Measurements from ENCODE around the gene RNF41.
"Not testable (repeated sequence)": the region's sequence is repeated elsewhere in the genome, so short reads cannot be mapped to it uniquely, and the experiment has no call there.

RNF41 gene

DNA sequence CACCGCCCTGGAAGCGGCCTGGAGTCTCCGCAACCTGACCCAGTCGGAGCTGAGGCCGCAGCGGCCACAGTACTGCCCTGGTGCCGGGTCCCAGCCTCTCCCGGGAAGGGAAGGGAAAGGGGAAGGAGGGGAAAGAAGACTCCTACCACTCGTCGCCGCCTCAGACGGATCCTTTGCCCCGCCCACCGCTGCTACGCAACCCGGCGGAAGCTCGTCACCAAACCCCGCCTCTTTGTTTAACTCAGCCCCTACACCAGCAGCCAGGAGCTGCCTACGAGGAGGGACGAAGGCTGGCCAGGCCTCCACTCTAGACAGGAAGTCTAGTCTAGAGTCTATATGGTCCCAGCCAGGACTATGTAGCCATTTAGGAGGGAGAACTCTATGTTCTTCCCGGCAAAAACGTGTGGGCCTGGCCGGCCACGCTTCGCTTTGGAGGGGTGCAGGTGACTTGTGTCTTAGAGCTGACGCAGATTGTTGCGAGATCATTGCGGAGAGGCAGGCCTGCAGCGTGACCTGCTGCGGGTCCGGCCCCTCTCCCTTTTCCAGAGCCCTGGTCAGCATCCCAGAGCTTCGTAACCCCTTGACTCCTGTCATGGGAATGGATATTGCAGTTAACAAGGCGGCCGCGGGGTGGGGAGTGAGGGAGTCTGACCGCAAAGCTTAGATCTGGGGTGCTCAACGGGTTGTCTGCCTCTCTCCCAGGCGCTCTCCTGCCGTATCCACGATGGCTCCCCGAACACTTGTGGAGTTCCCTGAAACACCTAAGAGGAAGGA lies at the start of gene RNF41:
Gene RNF41, minus strand, starts transcription at position 166 of the 774 bp plus-strand sequence. CDS start 7,875 bp downstream, outside the sequence.
- DNase-seq (ENCODE audit: low read depth in 2 of 2): peak; percentile 78 to 88

DNA sequence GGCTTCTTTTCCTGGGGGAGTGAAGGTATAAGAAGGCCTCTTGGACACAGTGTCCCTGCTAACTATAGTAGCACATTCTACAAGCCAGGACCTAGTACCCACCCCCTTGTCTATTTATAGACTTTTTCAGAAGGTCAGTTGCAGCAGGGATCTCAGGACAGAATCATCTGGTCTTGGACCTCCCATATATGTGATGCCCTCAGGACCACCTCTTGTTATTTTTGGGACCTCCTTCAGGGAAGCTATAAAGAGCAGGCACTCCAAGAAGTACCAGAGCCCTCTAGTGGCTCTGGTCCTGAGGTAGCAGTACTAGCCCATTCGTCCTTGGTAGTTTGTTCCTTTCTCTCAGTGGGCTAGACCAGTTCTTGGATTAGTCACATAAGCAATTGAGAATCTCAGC lies 49.3 kb upstream of the RNF41 start:
- DNase-seq (ENCODE audit: low read depth in 2 of 2): no peak

DNA sequence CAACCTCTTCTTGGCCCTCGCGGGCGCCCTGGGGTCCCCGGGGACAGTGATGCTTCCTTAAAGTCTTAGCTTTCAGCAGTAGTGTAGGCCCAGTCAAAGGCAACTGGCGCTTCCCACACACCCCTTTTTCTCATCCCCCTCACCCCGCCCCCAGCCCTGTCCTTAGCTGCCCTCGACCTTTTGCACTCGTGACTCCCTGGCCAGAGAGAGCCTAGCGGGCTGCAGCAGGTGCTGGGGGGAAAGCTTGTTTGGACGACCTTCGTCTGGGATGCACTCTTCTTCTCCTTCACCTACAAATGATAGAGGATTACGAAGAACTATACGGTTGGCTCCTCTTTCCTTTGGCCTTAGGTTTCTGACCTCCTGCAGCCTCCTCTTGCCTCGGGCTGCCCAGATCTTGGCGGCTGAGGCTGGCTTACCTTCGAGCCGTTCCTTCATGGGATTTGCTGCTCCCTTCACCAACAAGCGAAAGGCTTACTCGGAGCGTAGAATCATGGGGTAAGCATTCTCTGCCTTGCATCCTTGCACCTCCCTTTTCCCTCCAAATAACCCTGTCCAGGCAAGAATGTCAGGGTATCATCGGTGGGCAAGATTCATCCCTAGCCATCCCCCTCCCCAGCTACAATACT lies 45.8 kb upstream of the RNF41 start:
- no peak for DNase-seq (ENCODE audit: low read depth in 2 of 2)

DNA sequence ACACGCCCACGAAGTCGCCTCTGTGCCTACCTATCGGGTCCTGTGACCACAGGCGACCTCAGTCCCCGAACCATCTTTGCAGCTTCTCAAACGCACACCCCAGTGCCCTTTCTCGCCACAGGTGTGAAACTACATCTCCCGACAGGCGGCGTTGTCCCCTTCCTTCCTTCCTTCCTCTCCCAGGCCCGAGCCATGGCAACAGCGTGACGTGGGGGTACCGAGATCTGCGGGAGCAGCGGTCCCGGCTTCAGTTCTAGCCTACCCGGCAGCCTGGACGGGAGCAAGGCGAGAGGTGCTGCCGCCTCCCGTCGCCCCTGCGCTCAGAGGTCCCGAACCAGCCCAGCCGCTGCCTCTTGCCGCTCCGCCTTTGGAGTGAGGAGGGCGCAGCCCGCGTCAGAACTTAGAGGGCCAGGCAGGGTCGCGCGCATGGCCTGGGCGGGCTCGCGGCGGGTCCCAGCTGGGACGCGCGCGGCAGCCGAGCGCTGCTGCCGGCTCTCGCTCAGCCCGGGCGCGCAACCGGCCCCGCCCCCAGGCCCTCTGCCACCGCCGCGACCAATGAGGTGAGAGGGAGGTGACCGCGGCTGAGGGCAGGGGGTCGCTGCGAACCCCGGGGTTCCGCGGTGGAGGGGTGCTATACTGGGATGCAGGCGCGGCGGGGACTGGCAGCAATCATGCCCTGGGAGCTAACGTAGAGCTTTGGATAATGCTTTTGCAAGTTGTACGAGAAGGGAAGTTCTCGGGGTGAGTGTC lies 45.1 kb upstream of the RNF41 start, which contains the start of gene COQ10A:
Gene COQ10A, plus strand, starts transcription at position 250 of the 750 bp plus-strand sequence. Its CDS starts 177 bp downstream, at position 427.
- DNase-seq (ENCODE audit: low read depth in 2 of 2): peak; percentile 72 to 80

DNA sequence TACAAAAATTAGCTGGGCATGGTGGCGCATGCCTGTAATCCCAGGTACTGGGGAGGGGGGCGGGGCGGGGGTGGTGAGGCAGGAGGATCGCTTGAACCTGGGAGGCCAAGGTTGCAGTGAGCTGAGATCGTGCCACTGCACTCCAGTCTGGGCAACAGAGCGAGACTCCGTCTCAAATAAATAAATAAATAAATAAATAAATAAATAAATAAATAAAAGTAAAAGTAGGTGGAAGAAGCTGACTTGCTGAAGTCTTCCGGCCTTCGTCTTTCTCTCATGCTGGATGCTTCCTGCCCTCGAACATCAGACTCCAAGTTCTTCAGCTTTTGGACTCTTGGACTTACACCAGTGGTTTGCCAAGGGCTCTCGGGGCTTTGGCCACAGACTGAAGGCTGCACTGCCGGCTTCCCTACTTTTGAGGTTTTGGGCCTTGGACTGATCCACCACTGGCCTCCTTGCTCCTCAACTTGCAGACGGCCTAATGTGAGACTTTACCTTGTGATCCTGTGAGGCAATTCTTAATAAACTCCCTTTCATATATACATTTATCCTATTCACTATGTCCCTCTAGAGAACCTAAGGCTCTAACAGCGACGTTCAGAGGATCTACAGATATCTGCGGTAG lies 44.5 kb upstream of the RNF41 start:
- not testable (repeated sequence) for DNase-seq (ENCODE audit: low read depth in 2 of 2)

DNA sequence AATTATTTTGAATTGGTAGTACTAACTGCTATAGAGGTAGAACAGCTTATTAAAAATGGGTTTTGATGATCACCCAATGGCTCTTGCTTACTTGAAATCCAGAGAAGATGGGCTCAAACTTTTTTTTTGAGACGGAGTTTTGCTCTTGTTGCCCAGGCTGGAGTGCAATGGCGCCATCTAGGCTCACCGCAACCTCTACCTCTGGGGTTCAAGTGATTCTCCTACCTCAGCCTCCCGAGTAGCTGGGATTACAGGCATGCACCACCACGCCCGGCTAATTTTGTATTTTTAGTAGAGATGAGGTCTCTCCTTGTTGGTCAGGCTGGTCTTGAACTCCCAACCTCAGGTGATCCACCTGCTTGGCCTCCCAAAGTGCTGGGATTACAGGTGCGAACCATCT lies 41.2 kb upstream of the RNF41 start:
- not testable (repeated sequence) for DNase-seq (ENCODE audit: low read depth in 2 of 2)

DNA sequence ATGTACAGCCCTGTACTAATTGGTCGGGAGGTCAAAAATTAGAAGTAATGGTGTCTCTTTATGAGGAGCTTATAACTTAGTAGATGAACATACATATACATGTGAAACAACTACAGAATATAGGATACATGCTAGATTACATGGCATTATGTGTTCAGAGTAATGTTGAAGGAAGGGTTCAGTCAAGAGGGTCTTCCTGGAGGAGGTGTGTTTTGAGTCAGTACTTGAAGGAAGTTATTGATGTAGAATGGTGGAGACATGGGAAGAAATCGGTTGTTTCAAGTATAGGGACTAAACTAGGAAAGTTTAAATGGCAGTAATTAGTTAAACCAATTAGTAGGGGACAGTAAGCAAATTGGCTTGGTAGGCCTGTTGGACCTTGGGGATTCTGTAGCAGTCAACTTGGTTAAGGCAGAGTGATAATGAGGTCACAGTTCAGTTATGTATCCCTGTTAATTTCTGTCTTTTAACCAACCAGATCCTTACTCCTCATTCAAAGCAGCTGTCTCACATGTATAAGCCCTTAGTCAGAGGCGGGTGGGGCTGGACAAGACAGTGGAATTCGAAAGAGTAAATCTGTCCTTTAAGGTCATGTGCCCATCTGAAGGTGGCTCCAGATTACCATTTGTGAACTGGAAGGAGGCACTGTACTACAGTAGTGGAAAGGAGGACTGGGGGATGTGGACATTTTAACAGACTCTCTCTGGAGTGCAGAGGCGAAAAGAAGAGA lies 39.9 kb upstream of the RNF41 start:
- DNase-seq (ENCODE audit: low read depth in 2 of 2): no peak

DNA sequence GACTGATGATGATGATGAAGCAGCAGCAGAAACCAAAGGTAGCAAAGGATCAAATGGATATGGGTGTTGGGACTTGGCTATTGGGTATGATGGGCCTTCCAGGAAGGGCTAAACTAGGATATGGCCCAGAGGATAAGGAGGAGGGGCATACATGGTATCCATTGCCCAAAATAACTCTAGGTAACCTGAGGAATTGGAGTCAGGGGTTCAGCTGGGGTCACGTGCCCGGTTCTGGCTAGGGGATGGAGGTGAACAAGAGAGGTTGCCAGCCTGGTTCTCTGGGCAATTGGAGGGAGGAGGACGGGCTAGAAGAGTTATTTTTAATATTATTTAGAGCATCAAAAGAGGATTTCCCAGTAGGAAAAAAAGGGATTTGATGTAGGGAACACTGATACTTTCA lies 39.2 kb upstream of the RNF41 start:
- DNase-seq (ENCODE audit: low read depth in 2 of 2): no peak

DNA sequence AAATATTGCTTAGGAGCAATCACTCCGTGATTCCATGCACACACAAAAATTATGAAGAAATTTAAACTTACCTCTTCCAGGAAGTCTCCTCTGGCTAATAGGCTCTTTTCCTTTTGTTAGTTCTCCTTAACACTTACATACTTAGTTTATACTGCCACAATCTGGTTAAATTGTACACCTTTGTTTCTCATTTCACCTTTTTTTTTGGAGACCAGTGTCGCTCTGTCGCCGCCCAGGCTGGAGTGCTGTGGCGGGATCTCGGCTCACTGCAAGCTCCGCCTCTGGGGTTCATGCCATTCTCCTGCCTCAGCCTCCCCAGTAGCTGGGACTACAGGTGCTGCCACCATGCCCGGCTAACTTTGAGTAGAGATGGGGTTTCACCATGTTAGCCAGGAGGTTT lies 38.7 kb upstream of the RNF41 start:
- DNase-seq (ENCODE audit: low read depth in 2 of 2): no peak

DNA sequence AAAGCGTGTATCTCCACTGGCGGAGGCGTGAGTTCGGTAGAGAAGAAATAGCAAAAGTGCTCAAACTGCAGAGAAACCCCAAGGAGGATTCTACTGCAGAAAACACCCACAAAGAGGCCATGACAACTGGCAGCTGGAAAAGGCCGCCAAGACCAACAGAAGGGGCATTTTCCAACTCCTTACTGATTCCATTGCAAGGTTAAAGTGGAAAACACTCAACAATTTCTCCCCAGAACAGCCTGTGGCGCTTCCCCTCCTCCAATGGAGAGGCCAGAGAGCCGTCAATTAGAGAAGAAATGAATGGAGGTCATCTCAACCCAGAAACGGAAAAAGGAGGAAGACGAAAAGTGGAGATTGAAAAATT lies 37.1 kb upstream of the RNF41 start:
- no peak for DNase-seq (ENCODE audit: low read depth in 2 of 2)

DNA sequence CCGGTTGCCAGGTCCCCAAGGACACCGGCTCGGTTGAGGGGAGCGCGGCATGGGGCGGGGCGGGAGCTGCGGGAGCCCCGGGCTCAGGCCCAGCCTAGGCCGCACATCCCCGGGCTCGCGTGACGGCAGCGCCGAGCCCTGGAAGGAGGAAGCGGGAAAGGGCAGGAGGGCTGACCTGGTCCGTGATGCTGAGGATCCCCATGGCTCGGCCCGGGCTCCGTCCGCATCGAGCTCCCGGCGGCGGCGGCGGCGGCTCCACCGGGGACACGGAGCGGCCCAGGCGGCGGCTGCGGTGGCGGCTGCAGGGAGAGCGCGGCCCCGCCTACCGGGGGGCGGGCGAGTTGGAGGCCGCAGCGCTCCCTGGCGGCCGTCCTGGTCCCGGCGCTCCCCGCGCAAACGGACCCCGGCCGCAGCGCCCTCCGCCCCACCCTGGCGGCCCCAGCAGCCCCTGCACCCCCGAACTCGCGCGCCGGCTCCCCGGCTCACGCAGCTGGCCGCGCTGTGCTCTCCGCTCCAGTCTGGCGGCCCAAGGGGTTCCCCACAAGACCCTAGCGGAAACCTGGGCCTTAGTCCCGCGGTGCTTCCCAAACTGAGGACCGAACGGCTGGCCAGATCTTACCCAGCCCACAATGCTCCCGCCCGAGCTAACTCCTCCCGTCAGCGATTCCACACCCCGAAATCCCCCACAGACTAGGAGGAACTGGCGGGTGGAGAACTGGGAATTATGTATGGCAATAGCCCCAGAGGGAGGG lies 36.5 kb upstream of the RNF41 start, which contains the start of gene ANKRD52:
Gene ANKRD52, minus strand, starts transcription at position 317 of the 752 bp plus-strand sequence. Its CDS starts 115 bp downstream, at position 202.
- peak; percentile 48 to 68 for DNase-seq (ENCODE audit: low read depth in 2 of 2)

DNA sequence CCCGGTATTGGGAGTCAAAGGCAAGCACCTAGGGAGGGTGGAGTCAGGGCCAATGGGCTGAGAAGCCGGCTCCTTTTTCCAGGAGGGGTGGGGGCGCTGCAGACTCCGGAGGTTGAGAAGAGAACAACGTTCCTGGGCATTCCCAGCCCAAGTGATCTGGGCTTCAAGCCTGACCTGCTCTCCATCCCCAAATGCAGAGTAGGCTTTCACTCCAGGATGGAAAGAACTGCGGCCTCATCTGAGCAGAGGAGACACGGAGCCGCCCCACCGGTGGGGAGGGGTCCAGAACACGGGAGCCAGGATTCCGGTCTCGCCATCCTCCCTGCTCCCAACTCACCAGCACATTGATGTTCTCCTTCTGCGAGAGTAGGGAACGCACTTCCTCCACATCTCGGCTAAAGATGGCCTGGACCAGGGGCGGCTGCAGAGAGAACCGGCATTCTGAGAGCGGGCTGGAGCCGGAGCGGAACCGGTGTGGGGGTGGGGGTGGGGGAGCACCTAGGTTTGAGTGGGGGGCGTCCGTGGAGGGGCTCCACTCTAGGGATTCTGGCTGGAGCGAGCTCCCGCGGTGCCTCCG lies 35.9 kb upstream of the RNF41 start:
- DNase-seq (ENCODE audit: low read depth in 2 of 2): no peak

DNA sequence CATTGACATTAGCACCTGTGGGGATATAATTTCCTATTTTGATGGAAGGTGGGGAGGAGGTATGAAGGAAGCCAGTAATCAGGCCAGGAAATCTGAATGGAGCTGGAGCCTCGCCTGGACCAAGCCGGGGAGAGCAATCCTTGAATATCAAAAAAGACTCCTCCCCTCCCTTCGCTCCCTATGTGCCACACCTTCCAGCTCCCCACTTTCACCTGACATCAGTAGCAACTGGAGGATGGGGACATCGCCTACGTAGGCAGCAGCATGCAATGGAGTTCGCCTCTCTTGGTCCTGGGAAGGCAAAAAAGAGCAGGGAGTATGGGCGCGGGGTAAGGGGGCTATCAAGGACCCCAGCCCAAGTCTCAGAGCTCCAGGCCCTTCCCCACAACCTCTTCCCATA lies 35.3 kb upstream of the RNF41 start:
- no peak for DNase-seq (ENCODE audit: low read depth in 2 of 2)

DNA sequence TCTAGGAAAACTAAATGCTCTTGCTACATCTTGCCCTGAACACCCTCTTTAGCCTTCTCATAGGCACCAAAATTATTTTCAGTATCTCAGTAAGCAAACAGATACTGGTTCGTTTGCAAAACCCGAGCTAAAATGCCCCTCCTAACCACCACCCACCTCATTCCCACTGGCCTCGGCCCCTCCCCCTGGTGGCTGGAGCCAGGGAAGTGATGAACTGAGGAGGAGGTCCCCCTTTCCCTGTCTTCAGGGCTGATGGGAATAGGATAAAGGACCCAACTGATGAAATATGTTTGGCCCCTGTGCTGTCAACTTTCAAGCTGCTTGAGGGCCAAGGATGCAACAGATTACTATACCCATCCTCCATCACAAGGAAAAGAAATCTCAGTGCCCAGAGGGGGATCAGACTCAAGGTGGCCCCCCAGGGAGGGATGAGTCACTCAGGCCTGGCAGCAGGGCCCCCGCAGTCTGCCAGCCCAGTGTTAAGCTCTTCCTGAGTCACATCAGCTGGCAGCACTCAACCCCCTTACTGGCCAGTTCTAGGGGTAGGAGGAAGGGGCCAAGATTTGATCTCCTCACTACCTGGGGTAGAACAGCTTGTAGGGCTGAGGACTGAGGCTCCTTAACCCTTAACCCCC lies 34.7 kb upstream of the RNF41 start:
- DNase-seq (ENCODE audit: low read depth in 2 of 2): no peak

DNA sequence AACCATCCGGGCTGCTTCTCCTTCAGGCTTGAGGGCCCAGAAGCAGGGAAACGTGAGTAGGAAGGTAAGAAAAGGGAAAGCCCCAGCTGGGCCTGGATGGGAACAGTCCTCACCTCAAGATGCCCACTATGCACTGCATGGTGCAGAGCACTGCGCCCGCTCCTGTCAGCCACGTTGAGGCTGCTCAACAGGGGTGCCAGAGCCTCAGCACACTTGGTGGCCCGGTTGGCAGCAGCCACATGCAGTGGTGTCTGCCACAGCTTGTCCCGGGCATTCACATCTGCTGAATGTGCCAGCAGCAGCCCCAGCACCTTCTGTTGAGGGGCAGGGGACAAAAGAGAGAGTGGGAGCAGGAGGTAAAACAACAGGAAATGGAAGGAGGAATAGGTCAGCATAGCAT lies 33.9 kb upstream of the RNF41 start:
- DNase-seq (ENCODE audit: low read depth in 2 of 2): no peak

DNA sequence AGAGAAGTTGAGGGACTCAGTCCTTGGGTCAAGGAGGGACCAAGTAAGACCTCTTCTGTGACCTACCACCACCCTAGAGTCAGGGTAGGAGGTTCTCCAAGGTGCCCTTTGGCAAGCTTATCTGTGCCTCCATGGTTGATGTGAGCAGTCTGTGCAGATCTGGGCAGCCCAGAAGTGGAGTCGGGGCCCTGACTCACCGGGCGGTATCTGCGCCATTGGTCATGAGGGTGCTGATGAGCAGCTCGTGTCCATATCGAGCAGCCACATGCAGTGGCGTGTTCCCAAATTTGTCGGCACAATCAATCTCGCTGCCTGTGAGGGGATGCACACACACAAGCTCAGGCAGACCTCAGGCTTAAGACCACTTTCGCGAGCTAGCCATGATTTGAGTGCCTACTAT lies 31.4 kb upstream of the RNF41 start:
- no peak for DNase-seq (ENCODE audit: low read depth in 2 of 2)

DNA sequence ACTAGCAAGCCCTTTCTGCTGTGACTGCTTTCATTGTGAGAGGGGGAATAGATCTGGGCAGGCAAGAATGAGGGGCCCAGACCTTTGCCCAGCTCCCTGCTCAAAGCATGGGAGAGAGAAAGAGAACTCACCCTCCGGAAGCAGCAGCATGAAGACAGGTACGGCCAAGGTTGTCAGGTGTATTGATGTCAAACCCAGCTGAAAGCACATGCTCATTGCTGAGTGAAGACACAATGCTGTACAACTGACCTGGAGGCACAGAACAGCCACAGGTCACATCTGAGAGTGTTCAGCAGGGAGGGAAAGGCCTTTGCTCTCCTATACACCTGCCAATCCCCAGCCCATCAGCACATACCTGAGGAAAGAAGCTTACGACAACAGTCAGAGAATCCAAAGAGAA lies 30.9 kb upstream of the RNF41 start:
- no peak for DNase-seq (ENCODE audit: low read depth in 2 of 2)

DNA sequence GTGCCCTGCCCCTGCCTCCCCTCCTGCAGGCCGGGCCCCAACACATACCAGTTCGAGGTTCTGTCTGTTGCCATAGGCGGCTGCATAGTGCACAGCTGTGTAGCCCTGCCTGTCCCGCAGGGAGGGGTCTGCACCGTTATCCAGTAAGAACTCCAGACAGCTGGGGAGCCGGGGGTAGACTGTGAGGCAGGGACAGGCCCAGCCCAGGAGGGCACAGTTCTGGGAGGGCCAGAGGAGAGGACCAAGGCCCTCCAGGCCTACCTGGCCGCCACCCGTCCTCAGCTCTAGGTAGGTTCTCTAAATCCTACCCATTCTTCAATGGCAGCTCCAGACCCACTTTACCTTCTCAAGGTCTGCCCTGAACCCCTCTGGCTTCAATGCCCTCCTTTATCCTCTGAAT lies 27.0 kb upstream of the RNF41 start:
- DNase-seq (ENCODE audit: low read depth in 2 of 2): no peak

DNA sequence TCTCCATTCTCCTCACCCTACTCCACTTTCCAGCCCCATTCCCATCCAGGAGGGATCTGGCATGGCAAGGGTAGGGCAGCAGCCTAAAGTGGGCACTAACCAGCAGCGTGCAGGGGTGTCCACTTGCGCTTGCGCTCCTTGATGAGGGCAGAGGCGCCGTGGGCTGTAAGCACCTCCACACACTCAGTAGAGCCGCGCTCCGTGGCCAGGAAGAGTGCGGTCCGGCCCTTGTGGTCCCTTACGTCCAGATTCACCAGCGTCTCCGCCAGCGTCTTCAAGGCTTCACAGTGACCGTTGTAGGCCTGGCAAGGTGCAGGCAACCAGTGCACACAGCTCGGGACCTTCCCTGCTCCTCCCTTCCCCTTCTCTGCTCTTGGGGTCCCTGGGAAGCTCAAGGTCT lies 26.2 kb upstream of the RNF41 start:
- DNase-seq (ENCODE audit: low read depth in 2 of 2): no peak

DNA sequence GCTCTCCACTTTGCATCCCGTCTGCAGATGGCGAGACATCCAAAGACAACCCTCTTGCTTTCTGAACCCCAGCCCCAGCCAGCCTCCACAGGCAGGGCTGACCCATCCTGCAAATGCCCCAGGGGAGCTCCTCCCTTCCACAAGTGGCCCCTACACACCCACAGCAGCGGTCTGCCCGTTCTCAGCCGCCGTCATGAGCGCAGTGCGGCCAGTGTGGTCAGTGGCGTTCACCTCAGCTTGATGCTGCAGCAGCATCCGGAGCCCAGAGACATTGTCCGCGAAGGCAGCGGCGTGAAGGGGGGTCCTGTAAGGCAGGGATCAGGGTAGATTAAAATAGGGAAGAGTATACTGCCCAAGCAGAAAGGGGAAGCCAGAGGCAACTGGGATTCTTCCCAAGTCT lies 22.8 kb upstream of the RNF41 start:
- DNase-seq (ENCODE audit: low read depth in 2 of 2): no peak

All from stimulated activated CD4-positive, alpha-beta T cell treated with anti-CD3 and anti-CD28 coated beads, Interleukin-15, amount 100 ng/mL, for 48 hours (primary cell).